ENCODE data around the gene EMCN.
"Not testable (repeated sequence)": the region's sequence is repeated elsewhere in the genome, so short reads cannot be mapped to it uniquely, and the experiment has no call there.

Gene EMCN

GRCh38 chr4:100492129-100492528, 25.7 kb downstream of the EMCN start:
- no peak for DNase-seq

- DNase-seq = no peak
These were observed 28.5 kb downstream of the EMCN start for GRCh38 chr4:100489305-100489704.

- DNase-seq = peak in 4 of 14 donors; percentile 1 to 97 (median 43)
These were observed 31.3 kb downstream of the EMCN start for GRCh38 chr4:100486496-100486895.

GRCh38 chr4:100483796-100484195, 34.0 kb downstream of the EMCN start:
- peak in 1 of 14 donors; percentile 94 for DNase-seq

DNA sequence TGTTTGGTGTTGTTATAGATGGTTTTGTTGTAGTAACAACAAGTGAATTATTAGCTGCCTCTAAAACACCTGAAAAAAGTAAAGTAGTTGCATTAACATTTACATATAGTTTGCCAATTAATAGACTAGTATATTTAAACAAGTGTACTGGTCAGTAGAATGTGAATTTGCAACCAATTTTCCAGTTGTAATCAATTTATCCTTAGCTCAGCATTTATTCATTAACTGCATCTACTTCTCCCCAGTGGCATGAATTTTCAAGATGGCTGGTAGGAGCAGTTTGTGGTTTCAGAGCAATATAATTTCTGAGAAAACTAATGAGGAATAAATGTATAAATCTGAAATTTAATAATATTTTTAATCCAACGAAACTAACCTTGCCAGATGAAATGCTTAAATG, 37.9 kb downstream of the EMCN start:
- no peak for DNase-seq

DNA sequence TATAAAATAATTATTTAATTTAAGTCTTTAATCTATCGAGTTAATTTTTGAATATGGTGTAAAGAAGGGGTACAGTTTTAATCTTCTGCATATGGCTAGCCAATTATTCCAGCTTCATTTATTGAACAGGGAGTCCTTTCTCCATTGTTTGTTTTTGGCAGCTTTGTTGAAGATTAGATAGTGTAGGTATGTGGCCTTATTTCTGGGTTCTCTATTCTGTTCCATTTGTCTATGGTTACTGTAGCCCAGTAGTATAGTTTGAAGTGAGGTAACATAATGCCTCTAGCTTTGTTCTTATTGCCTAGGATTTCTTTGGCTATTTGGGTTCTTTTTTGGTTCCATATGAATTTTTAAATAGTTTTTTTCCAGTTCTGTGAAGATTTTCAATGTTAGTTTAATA, 48.3 kb downstream of the EMCN start:
- no peak for DNase-seq

- no peak for DNase-seq
These were observed 51.3 kb downstream of the EMCN start for GRCh38 chr4:100466501-100466900.

DNA sequence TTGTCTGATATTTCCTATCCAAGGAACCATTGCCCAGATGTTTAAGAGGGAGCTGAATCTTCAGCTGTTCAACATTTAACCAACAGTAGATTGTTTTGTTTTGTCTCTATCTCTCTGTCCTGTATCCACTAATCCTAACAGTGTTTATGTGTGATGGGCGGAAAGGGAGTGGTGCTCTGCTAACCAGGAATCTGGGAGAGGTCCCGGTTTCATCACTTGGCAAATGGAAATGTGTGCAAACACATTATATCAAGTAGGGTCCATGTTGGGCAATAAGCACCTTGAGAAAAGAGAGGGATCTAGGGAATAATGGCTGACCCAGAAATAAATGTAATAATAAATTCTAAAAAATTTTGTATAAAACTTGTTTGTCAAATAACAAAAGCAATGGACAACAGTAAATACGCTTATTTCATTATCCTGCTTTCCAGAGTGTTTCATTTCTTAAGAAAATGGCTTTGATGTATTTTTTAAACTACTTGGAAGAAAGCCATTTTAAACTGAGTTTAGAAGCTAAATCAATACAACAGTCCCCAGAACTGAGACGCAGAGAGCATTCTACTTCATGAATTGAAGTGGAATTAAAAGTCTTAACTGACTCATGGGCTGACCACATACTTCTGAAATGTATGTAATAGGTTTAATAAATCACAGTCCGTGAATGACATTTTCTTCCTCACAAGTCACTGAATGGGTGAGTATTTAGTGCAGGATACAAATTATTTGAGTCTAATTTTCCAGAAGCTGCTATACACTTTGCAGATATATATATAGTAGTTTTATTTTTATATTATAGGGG, 55.8 kb downstream of the EMCN start:
- DNase-seq = no peak

DNA sequence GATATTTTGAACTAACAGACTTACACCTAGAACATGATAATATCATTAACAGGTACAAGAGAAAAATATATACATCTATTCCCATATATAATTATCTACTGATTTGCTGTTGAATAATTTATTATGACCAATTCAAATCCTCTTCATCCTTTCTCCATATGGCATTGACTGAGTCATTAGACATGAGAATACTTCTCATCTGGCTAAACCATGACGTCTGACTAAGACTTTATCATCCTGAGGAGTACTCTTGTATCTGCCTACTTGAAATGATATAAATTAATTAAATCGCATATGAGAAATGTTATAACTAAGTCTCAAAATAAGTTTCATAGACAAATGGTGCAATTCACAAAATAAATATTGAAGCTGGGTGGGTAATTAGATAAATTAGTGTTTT, 67.4 kb downstream of the EMCN start:
- no peak for DNase-seq

- DNase-seq = no peak
These were observed 86.4 kb downstream of the EMCN start for GRCh38 chr4:100431416-100431815.

DNA sequence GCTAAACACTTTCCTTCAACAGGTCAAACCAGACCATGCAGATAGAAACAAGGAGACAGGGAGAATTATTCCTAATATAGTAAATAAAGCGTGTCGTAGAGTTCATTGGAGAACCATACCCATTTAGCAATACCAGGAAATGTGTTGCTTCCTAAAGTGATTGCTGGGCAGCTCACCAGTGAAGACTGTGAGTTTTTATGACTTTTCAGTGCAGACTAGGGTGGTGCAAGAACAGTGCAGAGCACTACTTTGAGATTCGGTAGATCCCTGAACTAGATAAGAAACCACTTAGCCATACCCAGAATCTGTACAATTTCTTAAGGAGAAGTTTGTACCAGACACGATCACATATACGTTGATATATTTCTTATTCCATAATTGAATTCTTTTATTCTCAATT, 87.4 kb downstream of the EMCN start:
- DNase-seq = no peak

DNA sequence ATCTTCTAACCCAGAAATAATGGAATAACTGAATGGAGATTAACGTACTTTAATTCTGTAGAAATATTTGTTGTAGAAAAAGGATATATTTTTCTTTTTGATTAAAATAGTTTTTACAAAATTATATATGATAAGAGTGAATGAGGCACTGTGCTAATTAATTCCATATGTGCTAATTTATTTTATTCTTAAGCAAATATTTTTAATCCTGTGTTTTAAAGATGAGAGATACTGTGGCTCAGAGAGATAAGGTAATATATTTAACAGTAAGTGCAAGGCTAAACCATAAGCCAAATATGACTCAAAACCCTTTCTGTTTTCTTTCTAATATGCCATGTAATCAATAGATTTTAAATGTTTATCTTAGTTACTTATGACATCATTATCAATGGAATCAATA, 88.2 kb downstream of the EMCN start:
- no peak for DNase-seq

DNA sequence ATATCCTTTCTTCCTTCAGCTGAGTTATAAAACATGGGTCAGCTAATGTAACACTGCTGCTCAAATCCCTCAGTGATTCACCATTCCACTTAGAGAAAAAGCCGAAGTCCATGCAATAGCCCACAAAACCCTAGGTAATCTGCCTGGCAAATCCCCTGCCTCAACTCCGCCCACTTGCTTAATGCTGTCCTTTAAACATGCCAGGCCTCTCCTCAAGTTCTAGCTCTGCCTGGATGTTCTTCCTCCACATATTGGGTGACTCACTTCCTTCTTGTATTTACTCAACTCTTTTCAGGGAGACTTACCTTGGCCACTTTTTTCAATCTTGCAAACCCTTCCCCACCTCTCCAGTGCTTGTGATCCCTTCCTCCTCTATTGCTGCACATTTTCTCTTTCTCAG, 89.8 kb downstream of the EMCN start:
- DNase-seq = no peak

DNA sequence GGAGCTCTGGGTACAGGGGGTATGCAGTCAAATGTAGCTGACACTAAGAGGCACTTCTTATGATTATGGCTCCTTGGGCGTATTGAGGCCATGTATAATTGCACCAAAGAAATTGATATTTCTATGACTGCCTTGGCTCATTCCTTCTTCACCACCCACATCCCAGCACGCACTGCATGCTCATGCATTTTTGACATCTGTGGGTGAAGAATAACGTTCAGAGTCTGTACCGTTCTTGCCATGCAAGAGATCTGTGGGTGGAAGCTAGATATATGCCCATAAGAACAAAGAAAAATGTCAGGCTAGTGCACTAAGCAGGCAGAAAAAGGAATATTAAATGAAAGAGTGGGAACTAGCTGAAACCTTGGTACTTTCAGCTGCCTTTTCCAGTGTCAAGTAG, 93.4 kb downstream of the EMCN start:
- no peak for DNase-seq

- DNase-seq = peak in 1 of 14 donors; percentile 19
These were observed 94.9 kb downstream of the EMCN start for GRCh38 chr4:100422894-100423293.

DNA sequence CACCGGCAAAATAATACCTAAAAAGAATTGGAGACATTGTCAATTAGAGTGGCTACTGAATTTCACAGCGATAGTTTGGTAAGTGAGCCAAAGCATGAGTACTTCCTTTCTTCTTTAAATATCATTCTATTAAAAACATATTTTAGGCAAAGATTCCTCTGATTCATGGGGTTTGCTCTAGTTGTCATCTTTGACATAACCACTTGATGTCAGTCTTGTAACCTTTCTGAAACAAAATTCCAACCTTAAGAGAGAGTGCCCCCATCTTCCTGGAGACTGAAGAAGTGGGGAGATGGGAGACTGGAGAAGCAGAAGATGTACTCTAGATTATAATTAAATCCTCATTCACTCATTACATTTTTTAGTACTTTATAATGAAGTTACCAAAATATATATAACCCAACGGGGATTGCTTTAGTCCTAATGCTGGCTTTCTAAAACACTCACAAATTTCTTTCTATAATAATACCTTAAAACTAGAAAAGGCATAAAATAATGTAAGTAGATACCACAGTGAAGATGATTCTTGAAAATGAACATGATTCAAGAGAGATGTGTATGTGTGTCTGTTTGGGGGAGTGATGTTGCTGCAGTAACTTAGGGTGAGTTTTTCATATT, 96.4 kb downstream of the EMCN start:
- peak in 1 of 14 donors; percentile 72 for DNase-seq

GRCh38 chr4:100420571-100420970, 97.3 kb downstream of the EMCN start:
- no peak for DNase-seq

DNA sequence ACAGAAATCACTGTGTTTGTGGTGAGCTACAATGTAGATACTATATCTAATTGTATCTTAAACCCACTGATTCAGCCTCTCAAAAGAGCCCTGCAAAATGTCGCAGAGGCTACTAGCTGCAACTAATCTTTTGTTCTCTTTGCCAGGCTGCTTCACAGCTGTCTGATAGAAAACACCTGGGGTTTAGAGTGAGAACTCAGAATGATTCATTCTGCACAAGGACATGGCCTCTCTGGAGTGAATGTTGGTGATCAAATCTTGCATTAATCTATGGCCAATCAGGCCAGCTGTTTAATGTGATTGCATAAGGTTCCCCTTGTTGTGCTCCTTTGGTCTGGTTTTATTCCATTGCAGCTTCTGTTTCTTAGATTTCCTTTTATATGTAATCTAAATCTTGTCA, 100.3 kb downstream of the EMCN start:
- DNase-seq = no peak

DNA sequence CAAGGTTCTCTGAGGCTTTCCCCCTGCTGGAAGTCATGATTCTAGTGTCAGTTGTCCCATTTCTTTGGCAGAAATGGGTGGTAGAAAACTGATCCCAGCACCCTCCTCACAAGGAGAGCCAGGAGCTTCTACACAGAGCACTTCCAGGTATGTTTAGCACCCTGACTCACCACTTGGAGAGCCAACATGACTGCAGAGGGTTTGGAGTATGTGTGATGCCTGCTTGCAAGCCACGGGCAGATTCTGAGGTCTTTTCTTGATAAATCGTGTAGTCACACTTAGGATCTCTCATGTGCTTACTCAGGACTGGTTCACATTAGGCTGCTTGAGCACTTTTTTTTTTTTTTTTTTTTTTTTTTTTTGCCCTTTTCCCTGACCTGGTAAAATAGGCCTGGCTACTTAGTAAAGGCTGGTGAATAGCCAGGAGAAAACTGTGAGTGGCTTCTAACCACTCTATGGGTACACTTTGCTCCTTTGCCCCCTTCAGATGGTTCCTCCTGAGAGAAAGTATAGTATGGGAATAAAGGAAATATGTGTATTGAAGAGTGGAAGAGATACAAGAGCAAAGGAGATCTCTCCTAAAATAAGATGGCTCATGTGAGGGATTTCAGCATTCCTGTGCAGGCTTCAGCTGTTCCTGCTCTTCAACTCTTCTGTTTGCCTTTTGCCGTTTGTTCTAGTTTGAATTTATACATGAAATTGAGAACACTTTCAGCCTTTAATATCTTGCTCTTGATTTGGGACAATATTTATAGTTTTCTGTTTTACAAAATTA, 103.6 kb downstream of the EMCN start:
- DNase-seq = no peak

GRCh38 chr4:100391863-100392262, 126.0 kb downstream of the EMCN start:
- DNase-seq = no peak

DNA sequence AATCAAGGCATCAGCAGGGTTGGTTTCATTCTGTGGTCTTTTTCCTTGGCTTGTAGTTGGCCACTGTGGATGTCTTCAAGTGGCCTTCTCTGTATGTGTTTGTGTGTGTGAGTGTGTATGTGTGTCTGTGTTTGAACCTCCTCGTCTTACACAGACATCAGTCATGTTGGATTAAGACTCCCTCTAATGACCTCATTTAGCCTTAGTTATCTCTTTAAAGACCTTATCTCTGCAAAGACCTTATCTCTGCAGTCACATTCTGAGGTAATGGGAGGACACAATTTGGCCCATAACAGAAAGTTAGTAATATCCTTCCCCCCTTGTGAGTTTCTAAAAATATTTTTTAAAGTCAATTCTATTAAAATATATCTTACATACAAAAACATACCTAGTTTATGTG, 126.7 kb downstream of the EMCN start:
- DNase-seq = no peak

- DNase-seq = no peak
These were observed 131.6 kb downstream of the EMCN start for GRCh38 chr4:100386270-100386669.

DNA sequence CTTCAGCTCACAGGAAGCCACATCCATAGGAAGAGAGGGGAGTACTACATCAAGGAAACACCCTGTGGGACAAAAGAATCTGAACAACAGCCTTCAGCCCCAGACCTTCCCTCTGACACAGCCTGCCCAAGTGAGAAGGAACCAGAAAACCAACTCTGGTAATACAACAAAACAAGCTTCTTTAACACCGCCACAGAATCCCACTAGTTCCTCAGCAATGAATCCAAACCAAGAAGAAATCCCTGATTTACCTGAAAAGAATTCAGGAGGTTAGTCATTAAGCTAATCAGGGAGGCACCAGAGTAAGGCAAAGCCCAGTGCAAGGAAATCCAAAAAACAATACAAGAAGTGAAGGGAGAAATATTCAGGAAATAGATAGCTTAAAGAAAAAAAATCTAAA, 137.4 kb downstream of the EMCN start:
- not testable (repeated sequence) for DNase-seq
